Gastroesophageal sphincter (tissue), 4 donors: Measurements from ENCODE around the gene LRRC4B. TPM values are rescaled to one million over a fixed set of nuclear protein-coding genes. Genes with fewer than 3 reads are reported as not detected.

ENCODE experiments used
- ATAC-seq: fragments of 150-250 bp; one replicate; pipeline ENCODE4 v1.9.1; 2016; ENCODE audit warnings: mild to moderate bottlenecking, moderate library complexity
- H3K27ac ChIP-seq, 4 donors: fragments of 200-600 bp; sonication (generic) in 3 of 4; 1 replicate in 3 of 4; 2 replicates in 1 of 4; pipeline ENCODE4 v1.5.1; 2016 to 2019
- H3K27me3 ChIP-seq: fragments of 200-600 bp; sonication (generic); one replicate; pipeline ENCODE4 v1.5.1; 2019
- H3K36me3 ChIP-seq, 2 donors: fragments of 200-600 bp; sonication (generic); one replicate each; pipeline ENCODE4 v1.5.1; 2019; ENCODE audit warnings: control low read depth in 1 of 2
- H3K4me1 ChIP-seq, 3 donors: fragments of 200-600 bp; sonication (generic); 1 replicate in 2 of 3; 2 replicates in 1 of 3; pipeline ENCODE4 v1.5.1; 2016 to 2019; ENCODE audit warnings: control low read depth in 2 of 3
- H3K4me3 ChIP-seq, 2 donors: fragments of 200-600 bp; sonication (generic); one replicate each; pipeline ENCODE4 v1.5.1; 2019; ENCODE audit warnings: mild to moderate bottlenecking in 1 of 2, moderate library complexity in 1 of 2
- H3K9me3 ChIP-seq, 3 donors: fragments of 200-600 bp; sonication (generic); one replicate each; pipeline ENCODE4 v1.5.1; 2017 to 2019; ENCODE audit warnings: control low read depth in 2 of 3
- CTCF ChIP-seq, 4 experiments: fragments of 200-600 bp in 2 of 4; fragments of 450-650 bp in 2 of 4; sonication (generic) in 1 of 4; IDR thresholded peaks; one replicate each; pipeline ENCODE4 v1.5.1; 2017 to 2019; ENCODE audit warnings: antibody characterized with exemption in 4 of 4, mild to moderate bottlenecking in 2 of 4, moderate library complexity in 2 of 4
- EP300 ChIP-seq: sonication (generic); formaldehyde crosslinking; IDR thresholded peaks from one replicate; pipeline ENCODE4 v1.6.1; 2017; ENCODE audit warnings: antibody characterized with exemption, mild to moderate bottlenecking
- POLR2A ChIP-seq, 2 donors: fragments of 450-650 bp; IDR thresholded peaks; one replicate each; pipeline ENCODE4 v1.6.1; 2017; ENCODE audit warnings: antibody characterized with exemption in 2 of 2, mild to moderate bottlenecking in 2 of 2, moderate library complexity in 1 of 2
- POLR2AphosphoS5 ChIP-seq: sonication (generic); formaldehyde crosslinking; IDR thresholded peaks from one replicate; pipeline ENCODE4 v1.6.1; 2017; ENCODE audit warnings: antibody characterized with exemption
- WGBS, 2 donors: methylation state at CpG; one replicate each; pipeline ENCODE4 v1.1.5; 2018; ENCODE audit warnings: low coverage in 1 of 2; 5-methylcytosine and 5-hydroxymethylcytosine counted together
- total RNA-seq, 4 donors: library from RNA; depleted of rRNA; stranded (reverse); fragments of >200 nt; gene quantifications; one replicate each; pipeline ENCODE4 v1.1.0, GENCODE V29; 2016

LRRC4B gene
- total RNA-seq, 4 donors from 2014 or later = 5.0 to 9.3 (median 7.6) TPM

GRCh38 chr19:50565984-50566903 is 2.0 kb downstream of the LRRC4B start:
- no peak overlapping the region for H3K27ac ChIP-seq
- 15% methylated on average over 21 of the region's 36 CpGs; no CpG with 5 or more reads in 1 of the 2 donors for WGBS, 2 donors
- H3K36me3 ChIP-seq = no peaks in the 10 kb centered on the region
- TF ChIP-seq EP300 (no peak), POLR2AphosphoS5 (no peak), CTCF (IDR thresholded peaks at IDR 0.05) (no peak), POLR2A (IDR thresholded peaks at IDR 0.05) (no peak)
- peaks cover 0 to 23% (median 6%) of the 10 kb centered on the region in 3 donors for H3K4me1 ChIP-seq
- no peak overlapping the region for H3K4me3 ChIP-seq
- no peaks in the 10 kb centered on the region for H3K9me3 ChIP-seq
- ATAC-seq = no peak
- H3K27me3 ChIP-seq = peaks cover 100% of the 10 kb centered on the region

- Histone ChIP-seq H3K36me3 (no peaks in the 10 kb centered on the region), H3K4me1 (peaks cover 0 to 23% (median 6%) of the 10 kb centered on the region in 3 donors), H3K9me3 (no peaks in the 10 kb centered on the region), H3K27me3 (peaks cover 94% of the 10 kb centered on the region), H3K4me3 (no peak overlapping the region), H3K27ac (no peak overlapping the region)
- 72 to 75% methylated on average over 10 to 14 of the region's 22 CpGs for WGBS, 2 donors
- ATAC-seq = no peak
- no peak for TF ChIP-seq POLR2AphosphoS5
- no peak for TF ChIP-seq EP300
- no peak for TF ChIP-seq POLR2A (IDR thresholded peaks at IDR 0.05)
- TF ChIP-seq CTCF (IDR thresholded peaks at IDR 0.05) = no peak
Observed at GRCh38 chr19:50564229-50565105, 3.8 kb downstream of the LRRC4B start.

- TF ChIP-seq POLR2AphosphoS5 = no peak
- no peak for TF ChIP-seq POLR2A (IDR thresholded peaks at IDR 0.05)
- TF ChIP-seq EP300 = no peak
- TF ChIP-seq CTCF (IDR thresholded peaks at IDR 0.05) = no peak
- no peak for ATAC-seq
- H3K4me1 ChIP-seq = peaks cover 0 to 23% (median 6%) of the 10 kb centered on the region in 3 donors
- H3K9me3 ChIP-seq = no peaks in the 10 kb centered on the region
- H3K27ac ChIP-seq = no peak overlapping the region
- peaks cover 93% of the 10 kb centered on the region for H3K27me3 ChIP-seq
- no peaks in the 10 kb centered on the region for H3K36me3 ChIP-seq
- H3K4me3 ChIP-seq = no peak overlapping the region
- no CpG with 5 or more reads among the region's 6 CpGs for WGBS, 2 donors
Observed at GRCh38 chr19:50563597-50563996, 4.6 kb downstream of the LRRC4B start.

- TF ChIP-seq POLR2A (IDR thresholded peaks at IDR 0.05) (no peak), CTCF (IDR thresholded peaks at IDR 0.05) (no peak), EP300 (no peak), POLR2AphosphoS5 (no peak)
- H3K4me1 ChIP-seq = peaks cover 0 to 19% (median 6%) of the 10 kb centered on the region in 3 donors
- no peak for ATAC-seq
- H3K4me3 ChIP-seq = no peak overlapping the region
- WGBS, 2 donors = 80% methylated on average over 1 of the region's 9 CpGs; no CpG with 5 or more reads in 1 of the 2 donors
- no peak overlapping the region for H3K27ac ChIP-seq
- H3K9me3 ChIP-seq = no peaks in the 10 kb centered on the region
- no peaks in the 10 kb centered on the region for H3K36me3 ChIP-seq
- H3K27me3 ChIP-seq = peaks cover 93% of the 10 kb centered on the region
Observed at GRCh38 chr19:50562996-50563395, 5.2 kb downstream of the LRRC4B start.
